ENCODE results near the gene TMC8. TPM values are rescaled to one million over a fixed set of nuclear protein-coding genes. Genes with fewer than 3 reads are reported as not detected.

TMC8 gene, protein sequence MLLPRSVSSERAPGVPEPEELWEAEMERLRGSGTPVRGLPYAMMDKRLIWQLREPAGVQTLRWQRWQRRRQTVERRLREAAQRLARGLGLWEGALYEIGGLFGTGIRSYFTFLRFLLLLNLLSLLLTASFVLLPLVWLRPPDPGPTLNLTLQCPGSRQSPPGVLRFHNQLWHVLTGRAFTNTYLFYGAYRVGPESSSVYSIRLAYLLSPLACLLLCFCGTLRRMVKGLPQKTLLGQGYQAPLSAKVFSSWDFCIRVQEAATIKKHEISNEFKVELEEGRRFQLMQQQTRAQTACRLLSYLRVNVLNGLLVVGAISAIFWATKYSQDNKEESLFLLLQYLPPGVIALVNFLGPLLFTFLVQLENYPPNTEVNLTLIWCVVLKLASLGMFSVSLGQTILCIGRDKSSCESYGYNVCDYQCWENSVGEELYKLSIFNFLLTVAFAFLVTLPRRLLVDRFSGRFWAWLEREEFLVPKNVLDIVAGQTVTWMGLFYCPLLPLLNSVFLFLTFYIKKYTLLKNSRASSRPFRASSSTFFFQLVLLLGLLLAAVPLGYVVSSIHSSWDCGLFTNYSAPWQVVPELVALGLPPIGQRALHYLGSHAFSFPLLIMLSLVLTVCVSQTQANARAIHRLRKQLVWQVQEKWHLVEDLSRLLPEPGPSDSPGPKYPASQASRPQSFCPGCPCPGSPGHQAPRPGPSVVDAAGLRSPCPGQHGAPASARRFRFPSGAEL
- total RNA-seq (0.99 and 1.3 TPM in 2 replicates), polyA plus RNA-seq (0.07 and 0.16 TPM in 2 replicates), polyA minus RNA-seq (0.08 TPM in 1 of 2 replicates, not detected in the other), Bru-seq, nascent RNA (percentile 16 among the genes with signal in this experiment), BruChase-seq, experiment 1, labeled RNA remaining after a 6-hour chase (percentile 24 among the genes with signal in this experiment), BruChase-seq, experiment 2, labeled RNA remaining after a 2-hour chase (percentile 13 among the genes with signal in this experiment)
- 0.04 and 0.08 TPM in 2 replicates for polyA plus RNA-seq (2011; cell fraction: cytosol; rRNA removed)
- 0.29 and 0.32 TPM in 2 replicates for polyA plus RNA-seq (2011; cell fraction: nucleus; rRNA removed)
- polyA plus RNA-seq (2012) = not detected in 2 replicates
- polyA minus RNA-seq (2011; cell fraction: cytosol; rRNA and poly(A)+ RNA removed) = not detected
- 0.14 TPM in 1 of 2 replicates, not detected in the other for polyA minus RNA-seq (2011; cell fraction: nucleus; rRNA and poly(A)+ RNA removed)
- long read RNA-seq = 0 reads

DNA sequence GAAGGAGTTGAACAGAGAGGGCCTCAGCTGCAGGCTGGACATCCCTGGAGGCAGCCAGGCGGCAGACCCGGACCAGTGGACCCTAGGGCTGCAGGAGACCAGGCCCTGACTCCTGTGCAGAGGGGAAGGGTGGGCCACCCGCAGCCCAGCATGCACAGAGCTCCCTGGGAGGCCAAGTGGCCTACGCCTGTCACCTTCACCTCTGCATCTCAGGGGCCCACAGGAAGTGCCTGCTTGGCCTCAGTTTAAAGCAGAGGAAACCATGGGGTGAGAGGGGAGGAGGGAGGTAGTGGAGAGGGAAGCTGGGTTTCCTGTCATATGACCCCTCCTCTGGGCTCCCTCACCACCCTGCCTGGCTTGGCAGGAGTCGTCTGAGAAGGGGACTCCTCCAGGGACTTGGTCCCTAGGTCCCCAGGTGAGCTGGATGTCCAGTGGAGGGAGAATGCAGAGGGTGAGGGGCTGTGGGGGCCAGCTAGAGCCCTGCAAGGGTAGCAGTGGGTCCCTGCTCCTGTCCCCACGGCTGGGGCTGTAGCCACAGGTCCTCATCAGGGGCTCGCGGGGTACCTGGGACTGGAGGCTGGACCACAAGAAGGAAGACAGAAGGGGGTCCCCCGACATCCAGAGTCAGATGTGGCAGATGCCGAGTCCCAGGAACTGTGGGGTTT, at the start of gene TMC8:
TSS of gene TMC8 (plus strand) at position 335 of the 665 bp plus-strand sequence. CDS start 818 bp downstream, outside the sequence.
- H3K4me3 ChIP-seq (replicated peaks in 1 of 3; ENCODE audit: insufficient read depth in 1 of 3, low read depth in 1 of 3, low read length in 3 of 3) = no peak within 1 kb of the TSS
- H3K4me1 ChIP-seq (ENCODE audit: control insufficient read depth, extremely low read depth, insufficient read depth, low read length) = peaks cover 26% of the 10 kb centered on the region
- H3K4me2 ChIP-seq (ENCODE audit: insufficient read depth, low read length) = no peak within 1 kb of the TSS
- FAIRE-seq = peak; percentile 63
- no TSS peak for BruUV-seq (replicated peaks)
- no peaks in the 10 kb centered on the region for H3K27me3 ChIP-seq (ENCODE audit: control insufficient read depth in 2 of 2, insufficient read depth in 2 of 2, low read length in 2 of 2)
- H3K36me3 ChIP-seq (ENCODE audit: control insufficient read depth in 2 of 2, extremely low read depth in 1 of 2, insufficient read depth in 2 of 2, low read length in 2 of 2) = no peaks in the 10 kb centered on the region
- dilution Hi-C loops (cut with MboI; ENCODE audit: extremely low pct_ligation_motif_present, low sequenced_read_pairs) (no loop called here), intact Hi-C loops (cut with micrococcal nuclease) (loop anchor here (5.0 kb wide), 1 partner anchor 37 kb away; the partner anchor contains the start of gene SYNGR2)
- no peaks in the 10 kb centered on the region for H3K9me3 ChIP-seq (replicated peaks; ENCODE audit: control insufficient read depth, insufficient read depth, low read length)
- no peak within 1 kb of the TSS for H3K9ac ChIP-seq (replicated peaks; ENCODE audit: extremely low read depth, insufficient read depth, low read length)
- H4K20me1 ChIP-seq (replicated peaks; ENCODE audit: control insufficient read depth, extremely low read depth, insufficient read depth, low read length) = no peaks in the 10 kb centered on the region
- TF ChIP-seq FOS (IDR thresholded peaks at IDR 0.05; ENCODE audit: borderline replicate concordance, insufficient read depth, low read length) (no peak), POLR2AphosphoS5 (IDR thresholded peaks at IDR 0.05; ENCODE audit: insufficient read depth, low read depth, low read length) (peak; percentile 27)
- H2AFZ ChIP-seq (ENCODE audit: low read depth, low read length) = no peak within 1 kb of the TSS
- no peak within 1 kb of the TSS for H3K27ac ChIP-seq (ENCODE audit: insufficient read depth, low read depth, low read length)
- no peaks in the 10 kb centered on the region for H3K79me2 ChIP-seq (ENCODE audit: control insufficient read depth, insufficient read depth, low read length)
- CTCF ChIA-PET = interaction anchor here (0.8 kb wide), 1 partner anchor 11 kb away, joined by 3 read pairs; no protein-coding TSS in a partner anchor
- no peak for DNase-seq (ENCODE audit: low read depth, low spot score)
- no peaks in the 10 kb centered on the region for H3K9me1 ChIP-seq (replicated peaks; ENCODE audit: control insufficient read depth, extremely low read depth, insufficient read depth, low read length)
- POLR2A ChIA-PET = no interaction called here
